OCI-LY1 (cell line): ENCODE measurements around the gene TFDP3.

Experiments
- H2AFZ ChIP-seq: fragments of 200-600 bp; sonication (generic), shearing (Covaris generic); 2 replicates; pipeline ENCODE4 v1.6.0; 2014; ENCODE audit warnings: antibody characterized with exemption, mild to moderate bottlenecking, low read length
- H3F3A ChIP-seq: fragments of 200-600 bp; sonication (generic), shearing (Covaris generic); 2 replicates; pipeline ENCODE4 v1.6.0; 2014; ENCODE audit warnings: mild to moderate bottlenecking, antibody characterized with exemption, low read length, moderate library complexity; ENCODE audit not compliant: insufficient read depth
- H3K27ac ChIP-seq: fragments of 200-600 bp; sonication (generic); 2 replicates; pipeline ENCODE4 v1.5.1; 2014; ENCODE audit warnings: low read length, mixed run types, mild to moderate bottlenecking, low read depth; ENCODE audit not compliant: poor library complexity, severe bottlenecking
- H3K27me3 ChIP-seq: fragments of 200-600 bp; sonication (generic); 2 replicates; pipeline ENCODE4 v1.6.0; 2014; ENCODE audit warnings: antibody characterized with exemption, mild to moderate bottlenecking, low read length, moderate library complexity; ENCODE audit not compliant: insufficient read depth
- H3K36me3 ChIP-seq: fragments of 200-600 bp; sonication (generic); 2 replicates; pipeline ENCODE4 v1.6.1; 2014; ENCODE audit warnings: mild to moderate bottlenecking, antibody characterized with exemption, low read length, moderate library complexity, mixed read lengths; ENCODE audit not compliant: insufficient read depth
- H3K4me1 ChIP-seq: fragments of 200-600 bp; sonication (generic); 2 replicates; pipeline ENCODE4 v1.5.1; 2014; ENCODE audit warnings: mild to moderate bottlenecking, low read length, moderate library complexity; ENCODE audit not compliant: insufficient read depth, severe bottlenecking
- H3K4me2 ChIP-seq: fragments of 200-600 bp; sonication (generic), shearing (Covaris generic); 2 replicates; pipeline ENCODE4 v1.6.1; 2014; ENCODE audit warnings: low read length
- H3K4me3 ChIP-seq: fragments of 200-600 bp; sonication (generic); 2 replicates; pipeline ENCODE4 v1.5.1; 2014; ENCODE audit warnings: low read length, low read depth, mild to moderate bottlenecking, mixed read lengths; ENCODE audit not compliant: poor library complexity, severe bottlenecking
- H3K79me2 ChIP-seq: fragments of 200-600 bp; shearing (Covaris generic); 2 replicates; pipeline ENCODE4 v1.6.1; 2016; ENCODE audit warnings: mixed run types, low read length, mixed read lengths; ENCODE audit not compliant: insufficient read depth
- H3K9ac ChIP-seq: fragments of 200-600 bp; sonication (generic), shearing (Covaris generic); 2 replicates; pipeline ENCODE4 v1.6.1; 2014; ENCODE audit warnings: mild to moderate bottlenecking, low read length, mixed read lengths
- H3K9me2 ChIP-seq: fragments of 200-600 bp; sonication (generic), shearing (Covaris generic); 2 replicates; pipeline ENCODE4 v1.6.1; 2014; ENCODE audit warnings: low read depth, mild to moderate bottlenecking, low read length, mixed read lengths
- H3K9me3 ChIP-seq: fragments of 200-600 bp; shearing (Covaris generic); 2 replicates; pipeline ENCODE4 v1.6.1; 2014; ENCODE audit warnings: low read length, mixed read lengths
- H4K20me1 ChIP-seq: fragments of 200-600 bp; sonication (generic), shearing (Covaris generic); 2 replicates; pipeline ENCODE4 v1.6.0; 2016; ENCODE audit warnings: mild to moderate bottlenecking, low read length; ENCODE audit not compliant: insufficient read depth
- CTCF ChIP-seq: fragments of 200-600 bp; sonication (generic), shearing (Covaris generic); IDR thresholded peaks from 2 replicates; pipeline ENCODE4 v1.5.1; 2017; ENCODE audit warnings: mild to moderate bottlenecking, antibody characterized with exemption, low read length, moderate library complexity, mixed read lengths
- EZH2 ChIP-seq: fragments of 200-600 bp; sonication (generic), shearing (Covaris generic); IDR thresholded peaks from 2 replicates; pipeline ENCODE4 v1.8.0; 2017; ENCODE audit warnings: borderline replicate concordance, mixed run types, mild to moderate bottlenecking, antibody characterized with exemption, low read length, moderate library complexity, mixed read lengths

Gene TFDP3

GRCh38 chrX:133246921-133247320 is 28.8 kb upstream of the TFDP3 start:
- H4K20me1 ChIP-seq: no peaks in the 10 kb centered on the region
- H3K9ac ChIP-seq: no peak overlapping the region
- no peak overlapping the region for H2AFZ ChIP-seq
- H3K4me1 ChIP-seq: no peaks in the 10 kb centered on the region
- no peaks in the 10 kb centered on the region for H3K27me3 ChIP-seq
- TF ChIP-seq EZH2: no peak
- TF ChIP-seq CTCF: no peak
- no peak overlapping the region for H3K27ac ChIP-seq
- no peak overlapping the region for H3K4me3 ChIP-seq
- no peaks in the 10 kb centered on the region for H3K79me2 ChIP-seq
- H3K36me3 ChIP-seq: no peaks in the 10 kb centered on the region; the same call in 1 of the 2 replicates
- no peaks in the 10 kb centered on the region for H3F3A ChIP-seq
- no peaks in the 10 kb centered on the region for H3K9me2 ChIP-seq
- H3K9me3 ChIP-seq: no peaks in the 10 kb centered on the region
- no peak overlapping the region for H3K4me2 ChIP-seq

- no peaks in the 10 kb centered on the region for H3K9me3 ChIP-seq
- H3F3A ChIP-seq: no peaks in the 10 kb centered on the region
- no peaks in the 10 kb centered on the region for H3K9me2 ChIP-seq
- H3K36me3 ChIP-seq: no peaks in the 10 kb centered on the region
- H3K4me3 ChIP-seq: no peak overlapping the region
- H3K9ac ChIP-seq: no peak overlapping the region
- H3K4me1 ChIP-seq: no peaks in the 10 kb centered on the region
- H3K27me3 ChIP-seq: no peaks in the 10 kb centered on the region
- TF ChIP-seq CTCF (no peak), EZH2 (no peak)
- H4K20me1 ChIP-seq: no peaks in the 10 kb centered on the region
- H3K79me2 ChIP-seq: no peaks in the 10 kb centered on the region
- H3K27ac ChIP-seq: no peak overlapping the region
- no peak overlapping the region for H3K4me2 ChIP-seq
- H2AFZ ChIP-seq: no peak overlapping the region
Measured at GRCh38 chrX:133235830-133236229, 17.7 kb upstream of the TFDP3 start.

GRCh38 chrX:133232331-133232730 is 14.2 kb upstream of the TFDP3 start:
- no peaks in the 10 kb centered on the region for H4K20me1 ChIP-seq
- H3K4me2 ChIP-seq: no peak overlapping the region
- H3K9me3 ChIP-seq: no peaks in the 10 kb centered on the region
- H3K27me3 ChIP-seq: no peaks in the 10 kb centered on the region
- H3K4me1 ChIP-seq: no peaks in the 10 kb centered on the region
- TF ChIP-seq CTCF (no peak), EZH2 (no peak)
- no peak overlapping the region for H3K9ac ChIP-seq
- no peaks in the 10 kb centered on the region for H3K79me2 ChIP-seq
- H3K9me2 ChIP-seq: no peaks in the 10 kb centered on the region
- no peak overlapping the region for H3K4me3 ChIP-seq
- H2AFZ ChIP-seq: no peak overlapping the region
- H3K27ac ChIP-seq: no peak overlapping the region
- H3K36me3 ChIP-seq: no peaks in the 10 kb centered on the region
- H3F3A ChIP-seq: no peaks in the 10 kb centered on the region
